ENCODE data around the gene HS2ST1.
"Not testable (repeated sequence)": the region's sequence is repeated elsewhere in the genome, so short reads cannot be mapped to it uniquely, and the experiment has no call there.

Gene HS2ST1

GRCh38 chr1:87007323-87007722 lies 92.9 kb downstream of the HS2ST1 start:
- intact Hi-C loops (cut with DNase I; ENCODE audit: low total_unique reads): no loop called here
- no peak for TF ChIP-seq CTCF (IDR thresholded peaks at IDR 0.05)
- no peak for DNase-seq
- H3K27ac ChIP-seq: no peak overlapping the region
- no peaks in the 10 kb centered on the region for H3K9me3 ChIP-seq
- no peaks in the 10 kb centered on the region for H3K4me1 ChIP-seq
- no peaks in the 10 kb centered on the region for H3K36me3 ChIP-seq
- no peaks in the 10 kb centered on the region for H3K27me3 ChIP-seq
- no peak overlapping the region for H3K4me3 ChIP-seq

GRCh38 chr1:87013385-87013784 lies 99.0 kb downstream of the HS2ST1 start:
- H3K36me3 ChIP-seq; H3K27ac ChIP-seq; H3K4me3 ChIP-seq; H3K4me1 ChIP-seq; DNase-seq; H3K27me3 ChIP-seq; intact Hi-C loops (cut with DNase I; ENCODE audit: low total_unique reads): not testable (repeated sequence)
- H3K9me3 ChIP-seq: peaks cover 0 to 15% (median 9%) of the 10 kb centered on the region in 3 donors

- Histone ChIP-seq H3K4me1 (no peaks in the 10 kb centered on the region), H3K36me3 (peaks cover 0 to under 1% (median 0%) of the 10 kb centered on the region in 3 donors), H3K9me3 (peaks cover 0 to 10% (median 6%) of the 10 kb centered on the region in 3 donors), H3K27ac (no peak overlapping the region), H3K4me3 (no peak overlapping the region), H3K27me3 (no peaks in the 10 kb centered on the region)
- TF ChIP-seq CTCF (IDR thresholded peaks at IDR 0.05): no peak
- no peak for DNase-seq
- intact Hi-C loops (cut with DNase I; ENCODE audit: low total_unique reads): no loop called here
Measured at GRCh38 chr1:87017998-87018672, 103.7 kb downstream of the HS2ST1 start.

GRCh38 chr1:87023326-87023725 lies 108.9 kb downstream of the HS2ST1 start:
- TF ChIP-seq CTCF (IDR thresholded peaks at IDR 0.05): no peak
- H3K4me1 ChIP-seq: no peaks in the 10 kb centered on the region

GRCh38 chr1:87024936-87025540 lies 110.6 kb downstream of the HS2ST1 start:
- intact Hi-C loops (cut with DNase I; ENCODE audit: low total_unique reads): no loop called here
- DNase-seq: no peak

More at GRCh38 chr1:87023326-87023725, 108.9 kb downstream of the HS2ST1 start:
- no peaks in the 10 kb centered on the region for H3K27me3 ChIP-seq
- no peak overlapping the region for H3K27ac ChIP-seq
- H3K36me3 ChIP-seq: no peaks in the 10 kb centered on the region
- no peak for DNase-seq
- intact Hi-C loops (cut with DNase I; ENCODE audit: low total_unique reads): no loop called here
- no peaks in the 10 kb centered on the region for H3K9me3 ChIP-seq
- H3K4me3 ChIP-seq: no peak overlapping the region

GRCh38 chr1:87027561-87027960 lies 113.1 kb downstream of the HS2ST1 start:
- DNase-seq; H3K9me3 ChIP-seq; H3K4me3 ChIP-seq; H3K27me3 ChIP-seq; H3K4me1 ChIP-seq; H3K36me3 ChIP-seq; intact Hi-C loops (cut with DNase I; ENCODE audit: low total_unique reads); H3K27ac ChIP-seq: not testable (repeated sequence)

More at GRCh38 chr1:87024936-87025540, 110.6 kb downstream of the HS2ST1 start:
- H3K4me1 ChIP-seq: no peaks in the 10 kb centered on the region
- no peaks in the 10 kb centered on the region for H3K9me3 ChIP-seq
- H3K27me3 ChIP-seq: no peaks in the 10 kb centered on the region
- peak in 1 of 2 experiments; percentile 29 for TF ChIP-seq CTCF (IDR thresholded peaks at IDR 0.05)
- no peak overlapping the region for H3K4me3 ChIP-seq
- no peak overlapping the region for H3K27ac ChIP-seq
- H3K36me3 ChIP-seq: no peaks in the 10 kb centered on the region
